IMR-90 (cell line): ENCODE data around the gene RNF182.

Source experiments
- NFE2L2 ChIP-seq: fragments of 150-350 bp; IDR thresholded peaks from 2 replicates; pipeline ENCODE4 v1.6.1; 2016; ENCODE audit warnings: low read depth, mild to moderate bottlenecking, low read length
- POLR2A ChIP-seq: IDR thresholded peaks from 2 replicates; pipeline ENCODE4 v1.6.1; 2012; ENCODE audit warnings: mild to moderate bottlenecking, low read depth, low read length
- RAD21 ChIP-seq: IDR thresholded peaks from 2 replicates; pipeline ENCODE4 v1.6.1; 2012; ENCODE audit warnings: low read length, improper control_type of control experiment
- RCOR1 ChIP-seq: IDR thresholded peaks from 2 replicates; pipeline ENCODE4 v1.6.1; 2012; ENCODE audit warnings: mild to moderate bottlenecking, low read length, improper control_type of control experiment; ENCODE audit not compliant: insufficient replicate concordance
- TF ChIP-seq, protein P1 (sequence below): conservative IDR thresholded peaks from 2 replicates; pipeline ENCODE4 v1.5.1; 2012; ENCODE audit warnings: mild to moderate bottlenecking, low read depth, low read length, improper control_type of control experiment
- TF ChIP-seq, protein P2 (sequence below): fragments of 150-350 bp; IDR thresholded peaks from 2 replicates; pipeline ENCODE4 v1.6.1; 2017; ENCODE audit warnings: mild to moderate bottlenecking, antibody characterized with exemption, low read length, low read depth

DNA sequence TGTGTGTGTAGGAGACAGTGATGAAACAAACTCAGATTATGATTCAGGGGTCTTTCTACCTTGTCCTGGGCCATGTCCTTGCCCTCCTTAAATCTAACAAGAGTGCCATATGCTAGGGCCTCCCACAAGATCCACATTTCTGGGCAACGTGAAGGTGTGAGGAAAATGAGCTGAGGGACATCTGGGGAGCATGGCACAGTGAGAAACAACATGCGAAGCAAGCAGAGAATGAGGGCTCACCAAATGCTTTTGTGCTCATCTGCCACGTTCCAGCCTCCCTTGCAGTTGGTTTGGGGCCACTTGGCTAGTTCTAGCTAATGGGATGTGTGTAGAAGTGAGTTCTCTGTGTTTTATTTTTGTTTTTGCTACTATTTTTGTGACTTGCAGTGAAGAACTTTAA lies 21.4 kb upstream of the RNF182 start:
- TF ChIP-seq POLR2A = no peak
- TF ChIP-seq RCOR1 = no peak
- TF ChIP-seq, protein P1, sequence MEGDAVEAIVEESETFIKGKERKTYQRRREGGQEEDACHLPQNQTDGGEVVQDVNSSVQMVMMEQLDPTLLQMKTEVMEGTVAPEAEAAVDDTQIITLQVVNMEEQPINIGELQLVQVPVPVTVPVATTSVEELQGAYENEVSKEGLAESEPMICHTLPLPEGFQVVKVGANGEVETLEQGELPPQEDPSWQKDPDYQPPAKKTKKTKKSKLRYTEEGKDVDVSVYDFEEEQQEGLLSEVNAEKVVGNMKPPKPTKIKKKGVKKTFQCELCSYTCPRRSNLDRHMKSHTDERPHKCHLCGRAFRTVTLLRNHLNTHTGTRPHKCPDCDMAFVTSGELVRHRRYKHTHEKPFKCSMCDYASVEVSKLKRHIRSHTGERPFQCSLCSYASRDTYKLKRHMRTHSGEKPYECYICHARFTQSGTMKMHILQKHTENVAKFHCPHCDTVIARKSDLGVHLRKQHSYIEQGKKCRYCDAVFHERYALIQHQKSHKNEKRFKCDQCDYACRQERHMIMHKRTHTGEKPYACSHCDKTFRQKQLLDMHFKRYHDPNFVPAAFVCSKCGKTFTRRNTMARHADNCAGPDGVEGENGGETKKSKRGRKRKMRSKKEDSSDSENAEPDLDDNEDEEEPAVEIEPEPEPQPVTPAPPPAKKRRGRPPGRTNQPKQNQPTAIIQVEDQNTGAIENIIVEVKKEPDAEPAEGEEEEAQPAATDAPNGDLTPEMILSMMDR = no peak
- no peak for TF ChIP-seq RAD21
- TF ChIP-seq, protein P2, sequence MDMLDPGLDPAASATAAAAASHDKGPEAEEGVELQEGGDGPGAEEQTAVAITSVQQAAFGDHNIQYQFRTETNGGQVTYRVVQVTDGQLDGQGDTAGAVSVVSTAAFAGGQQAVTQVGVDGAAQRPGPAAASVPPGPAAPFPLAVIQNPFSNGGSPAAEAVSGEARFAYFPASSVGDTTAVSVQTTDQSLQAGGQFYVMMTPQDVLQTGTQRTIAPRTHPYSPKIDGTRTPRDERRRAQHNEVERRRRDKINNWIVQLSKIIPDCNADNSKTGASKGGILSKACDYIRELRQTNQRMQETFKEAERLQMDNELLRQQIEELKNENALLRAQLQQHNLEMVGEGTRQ = no peak
- no peak for TF ChIP-seq NFE2L2
